HepG2 (cell line): ENCODE results near the gene TBCEL. TPM values are rescaled to one million over a fixed set of nuclear protein-coding genes. Genes with fewer than 3 reads are reported as not detected.
A peak's percentile ranks its signal among the peaks of the same experiment; 100 is the strongest.

Source experiments
- ATAC-seq: fragments of 200-7000 bp; cut with Tn5 transposase; 3 replicates; pipeline ENCODE4 v1.9.1; 2020; ENCODE audit warnings: mild to moderate bottlenecking, moderate library complexity
- BruUV-seq: library from RNA; stranded (reverse); fragments of 400-500 nt; replicated peaks from 2 replicates; lab custom pipeline; 2021; lab: Mats Ljungman, UMichigan
- CTCF ChIA-PET: fragments of 300-600 bp; formaldehyde crosslinking; extraction: SDS; loops from one replicate; lab custom pipeline; 2021; ENCODE audit warnings: low total read pairs, inconsistent platforms, low intra/inter-chr PET ratio; lab: Yijun Ruan, JAX
- POLR2A ChIA-PET: fragments of 350-600 bp; sonication (Branson Sonifier 250); formaldehyde crosslinking; loops from one replicate; lab custom pipeline; 2020; ENCODE audit warnings: antibody characterized with exemption, inconsistent platforms; lab: Yijun Ruan, JAX
- DNase-seq: peaks from one replicate; pipeline ENCODE4 v3.0.0-alpha.2; 2015; ENCODE audit warnings: low spot score
- FAIRE-seq: peaks from 3 replicates; lab custom pipeline; 2011; peaks lifted over from hg19 to GRCh38; lab: Jason Lieb, UNC
- H2AFZ ChIP-seq: one replicate; pipeline ENCODE4 v1.6.1; 2011; ENCODE audit warnings: low read length, inconsistent platforms
- H3K27ac ChIP-seq: fragments of 300-600 bp; 3 replicates; pipeline ENCODE4 v1.8.0; 2011; ENCODE audit warnings: mixed run types, mild to moderate bottlenecking, mixed read lengths, low read length, inconsistent platforms; ENCODE audit not compliant: insufficient read depth; ENCODE audit errors: extremely low read length
- H3K27me3 ChIP-seq, 2 experiments: fragments of 200-600 bp in 1 of 2; 2 replicates in 1 of 2; 3 replicates in 1 of 2; pipeline versions ENCODE4 v1.6.0 to v1.8.0; 2011; ENCODE audit warnings: low read length in 2 of 2, mild to moderate bottlenecking in 2 of 2, moderate library complexity in 2 of 2, inconsistent platforms in 1 of 2; ENCODE audit not compliant: insufficient read depth in 2 of 2, control insufficient read depth in 1 of 2
- H3K36me3 ChIP-seq, 2 experiments: fragments of 200-600 bp in 1 of 2; replicated peaks in 1 of 2; 2 replicates in 1 of 2; 3 replicates in 1 of 2; pipeline versions ENCODE4 v1.5.1 to v1.8.0; 2011; ENCODE audit warnings: low read length in 2 of 2, inconsistent platforms in 1 of 2; ENCODE audit not compliant: insufficient read depth in 2 of 2, control insufficient read depth in 1 of 2
- H3K4me1 ChIP-seq: 2 replicates; pipeline ENCODE4 v1.5.1; 2012; ENCODE audit warnings: low read length, inconsistent platforms; ENCODE audit not compliant: insufficient read depth
- H3K4me2 ChIP-seq: 2 replicates; pipeline ENCODE4 v1.6.0; 2011; ENCODE audit warnings: low read depth, low read length, inconsistent platforms
- H3K4me3 ChIP-seq, 3 experiments: fragments of 200-600 bp in 1 of 3; sonication (generic), shearing (Covaris generic) in 1 of 3; replicated peaks in 1 of 3; 2 replicates each; pipeline ENCODE4 v1.5.1; 2011 to 2016; ENCODE audit warnings: low read length in 3 of 3, inconsistent platforms in 2 of 3, low read depth in 2 of 3, mild to moderate bottlenecking in 2 of 3, control low read depth in 1 of 3, mixed read lengths in 1 of 3; ENCODE audit not compliant: insufficient read depth in 1 of 3
- H3K79me2 ChIP-seq: one replicate; pipeline ENCODE4 v1.6.1; 2011; ENCODE audit warnings: low read length, inconsistent platforms; ENCODE audit not compliant: insufficient read depth
- H3K9ac ChIP-seq: 2 replicates; pipeline ENCODE4 v1.6.0; 2011; ENCODE audit warnings: mild to moderate bottlenecking, low read depth, low read length, inconsistent platforms; ENCODE audit not compliant: insufficient read depth
- H3K9me3 ChIP-seq: 2 replicates; pipeline ENCODE4 v1.5.1; 2012; ENCODE audit warnings: mild to moderate bottlenecking, low read length
- H4K20me1 ChIP-seq: 2 replicates; pipeline ENCODE4 v1.6.0; 2011; ENCODE audit warnings: inconsistent platforms, mild to moderate bottlenecking, low read length, moderate library complexity; ENCODE audit not compliant: insufficient read depth
- FOXK2 ChIP-seq: fragments of 450-650 bp; IDR thresholded peaks from 2 replicates; pipeline ENCODE4 v1.6.1; 2016
- GABPA ChIP-seq, 2 experiments: IDR thresholded peaks; 2 replicates each; pipeline ENCODE4 v1.6.1; 2011 to 2016; ENCODE audit warnings: low read depth in 2 of 2, low read length in 1 of 2, missing biosample characterization in 1 of 2, missing genetic modification characterization in 1 of 2
- GMEB1 ChIP-seq: sonication (generic); formaldehyde crosslinking; IDR thresholded peaks from 2 replicates; pipeline ENCODE4 v1.5.1; 2020; ENCODE audit warnings: missing genetic modification reagents, mild to moderate bottlenecking, borderline replicate concordance
- IRF9 ChIP-seq: sonication (generic); formaldehyde crosslinking; IDR thresholded peaks from 2 replicates; pipeline ENCODE4 v1.8.0; 2022; ENCODE audit warnings: missing genetic modification reagents, mild to moderate bottlenecking, borderline replicate concordance
- MAFF ChIP-seq: IDR thresholded peaks from 2 replicates; pipeline ENCODE4 v1.6.1; 2011; ENCODE audit warnings: low read depth, low read length, improper control_type of control experiment
- MAFK ChIP-seq, 2 experiments: IDR thresholded peaks in 1 of 2; conservative IDR thresholded peaks in 1 of 2; 2 replicates each; pipeline ENCODE4 v1.6.1; 2011; ENCODE audit warnings: improper control_type of control experiment in 2 of 2, low read length in 2 of 2
- MIXL1 ChIP-seq: IDR thresholded peaks from 2 replicates; pipeline ENCODE4 v1.6.1; 2016
- NFIB ChIP-seq: sonication (generic); formaldehyde crosslinking; IDR thresholded peaks from 2 replicates; pipeline ENCODE4 v1.9.0; 2021; ENCODE audit warnings: missing genetic modification reagents, mild to moderate bottlenecking, borderline replicate concordance
- PRPF4 ChIP-seq: fragments of 200-400 bp; formaldehyde crosslinking; IDR thresholded peaks from 2 replicates; pipeline ENCODE4 v1.6.1; 2016; ENCODE audit warnings: low read length, low read depth; ENCODE audit not compliant: poor library complexity, severe bottlenecking
- ZBTB20 ChIP-seq: sonication (generic); formaldehyde crosslinking; IDR thresholded peaks from 2 replicates; pipeline ENCODE4 v1.8.1; 2023; ENCODE audit warnings: missing genetic modification reagents, low read depth, mild to moderate bottlenecking, borderline replicate concordance
- ZFX ChIP-seq: sonication (generic); formaldehyde crosslinking; IDR thresholded peaks from 2 replicates; pipeline ENCODE4 v1.4.0; 2020; ENCODE audit warnings: mild to moderate bottlenecking, low read depth, missing genetic modification reagents, moderate library complexity
- ZNF12 ChIP-seq: sonication (generic); formaldehyde crosslinking; IDR thresholded peaks from 2 replicates; pipeline ENCODE4 v1.5.0; 2020; ENCODE audit warnings: missing genetic modification reagents
- ZNF883 ChIP-seq: sonication (generic); formaldehyde crosslinking; IDR thresholded peaks from 2 replicates; pipeline ENCODE4 v1.5.1; 2020; ENCODE audit warnings: mild to moderate bottlenecking, missing genetic modification reagents; ENCODE audit errors: not compliant biosample characterization
- WGBS: methylation state at CpG from one replicate; pipeline ENCODE4 v1.1.6; 2017; ENCODE audit warnings: low lambda C conversion rate; 5-methylcytosine and 5-hydroxymethylcytosine counted together
- in situ Hi-C: cut with HindIII; loops from 2 replicates; pipeline ENCODE4 v1.10.0; 2017; ENCODE audit warnings: low pct_unique_long_range_greater_than_20kb; ENCODE audit not compliant: extremely low pct_ligation_motif_present
- intact Hi-C: fragments of 100-400 bp; cut with micrococcal nuclease; formaldehyde crosslinking; loops from one replicate; pipeline ENCODE4 v1.10.0; 2022; ENCODE audit not compliant: unreplicated experiment
- polyA plus RNA-seq, 8 experiments: library from polyadenylated mRNA; depleted of rRNA in 3 of 8; stranded (reverse) in 7 of 8; unstranded in 1 of 8; fragments of >200 nt; fragmentation: Illumina TruSeq in 4 of 8; extraction: Trizol in 4 of 8; gene quantifications; 2 replicates each; pipeline versions ENCODE4 v1.2.1 to v1.2.3, GENCODE V29; 2011 to 2016; ENCODE audit warnings: low read depth in 4 of 8, missing spikeins in 1 of 8, mixed read lengths in 1 of 8; ENCODE audit not compliant: insufficient read depth in 1 of 8
- total RNA-seq, 5 experiments: library from RNA; depleted of rRNA; stranded (reverse); fragments of >200 nt; fragmentation: Illumina TruSeq; extraction: Trizol; gene quantifications; 2 replicates each; pipeline ENCODE4 v1.2.3, GENCODE V29; 2016; ENCODE audit warnings: low read depth in 1 of 5

The TBCEL gene
- total and polyA plus RNA-seq, 2 of the 13 experiments (the other 11 are each of a cell fraction or from before 2014, with no cell fraction given) = 6.1 to 12.5 TPM

- H3K4me2 ChIP-seq = no peak overlapping the region
- 93% methylated on average over 3 of the region's 3 CpGs for WGBS
- no peaks in the 10 kb centered on the region for H3K27me3 ChIP-seq
- H3K4me3 ChIP-seq = no peak overlapping the region
- POLR2A ChIA-PET = no interaction called here
- DNase-seq (no peak), ATAC-seq (no peak), FAIRE-seq (no peak)
- in situ Hi-C loops = no loop called here
- BruUV-seq = no TSS peak
- CTCF ChIA-PET = no interaction called here
- no peak overlapping the region for H3K9ac ChIP-seq
- H3K27ac ChIP-seq = no peak overlapping the region
- peaks cover 1 to 20% of the 10 kb centered on the region in 2 experiments; a peak in 4 of 5 replicates for H3K36me3 ChIP-seq
- no peak for TF ChIP-seq GABPA (IDR thresholded peaks at IDR 0.05; ENCODE audit: low read depth, low read length)
- TF ChIP-seq GABPA (CRISPR knock-in tag; IDR thresholded peaks at IDR 0.05; ENCODE audit: low read depth) = no peak
- TF ChIP-seq ZNF883 (CRISPR knock-in tag) = no peak
- TF ChIP-seq ZFX (CRISPR knock-in tag) = no peak
- TF ChIP-seq MAFK (conservative IDR thresholded peaks at IDR 0.05 in 1 of 2, IDR thresholded peaks at IDR 0.05 in 1 of 2; ENCODE audit: low read length in 2 of 2) = peak; percentile 14 to 42; a peak in 1 of 4 replicates
- peak; percentile 17; the same call in 1 of the 2 replicates for TF ChIP-seq MAFF
- TF ChIP-seq PRPF4 = no peak
- H3K9me3 ChIP-seq = no peaks in the 10 kb centered on the region
- no peaks in the 10 kb centered on the region for H3K4me1 ChIP-seq
- no peaks in the 10 kb centered on the region for H4K20me1 ChIP-seq
- no peaks in the 10 kb centered on the region for H3K79me2 ChIP-seq
- H2AFZ ChIP-seq = no peak overlapping the region
- intact Hi-C loops = no loop called here
These were observed 24.7 kb downstream of the TBCEL start for GRCh38 chr11:121048464-121049233.

- Histone ChIP-seq H3K79me2 (no peaks in the 10 kb centered on the region), H3K27me3 (no peaks in the 10 kb centered on the region), H3K4me3 (no peak overlapping the region), H2AFZ (no peak overlapping the region), H3K27ac (no peak overlapping the region), H3K9ac (no peak overlapping the region), H3K36me3 (peaks cover 4 to 37% of the 10 kb centered on the region in 2 experiments), H4K20me1 (no peaks in the 10 kb centered on the region), H3K4me2 (no peak overlapping the region), H3K4me1 (no peaks in the 10 kb centered on the region), H3K9me3 (no peaks in the 10 kb centered on the region)
- intact Hi-C loops = no loop called here
- ATAC-seq = no peak
- POLR2A ChIA-PET = no interaction called here
- in situ Hi-C loops = no loop called here
- no TSS peak for BruUV-seq
- CTCF ChIA-PET = no interaction called here
- FAIRE-seq = no peak
- DNase-seq = no peak
- WGBS = 99% methylated on average over 4 of the region's 4 CpGs
- no peak for TF ChIP-seq NFIB
- TF ChIP-seq ZBTB20 (CRISPR knock-in tag) = no peak
- TF ChIP-seq FOXK2 = no peak
- no peak for TF ChIP-seq MIXL1 (CRISPR knock-in tag)
- no peak for TF ChIP-seq GMEB1 (CRISPR knock-in tag)
- no peak for TF ChIP-seq ZNF12 (CRISPR knock-in tag)
- TF ChIP-seq IRF9 (CRISPR knock-in tag) = no peak
These were observed 29.3 kb downstream of the TBCEL start for GRCh38 chr11:121053244-121053643.
